ENCODE data around the gene ATP10A.

DNA sequence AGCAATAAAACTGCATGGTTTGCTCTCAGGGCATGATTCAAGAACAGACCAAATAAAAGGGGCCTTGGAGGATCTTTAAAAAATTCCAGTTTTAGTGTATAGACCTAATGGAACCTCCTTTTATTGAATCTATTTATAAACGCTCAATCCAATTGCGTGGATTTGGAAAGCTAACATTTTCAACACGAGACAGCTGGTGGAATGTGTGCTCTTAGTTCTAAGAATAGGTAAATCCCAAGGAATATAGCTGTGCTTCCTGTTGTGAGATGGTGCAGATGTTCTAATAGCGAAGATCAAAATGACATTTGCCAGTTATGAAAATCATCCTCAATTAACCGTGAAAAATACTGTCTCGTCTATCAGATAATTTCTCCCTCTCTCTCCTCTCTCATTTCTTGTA, 192.5 kb downstream of the ATP10A start:
- TF ChIP-seq, protein P1, sequence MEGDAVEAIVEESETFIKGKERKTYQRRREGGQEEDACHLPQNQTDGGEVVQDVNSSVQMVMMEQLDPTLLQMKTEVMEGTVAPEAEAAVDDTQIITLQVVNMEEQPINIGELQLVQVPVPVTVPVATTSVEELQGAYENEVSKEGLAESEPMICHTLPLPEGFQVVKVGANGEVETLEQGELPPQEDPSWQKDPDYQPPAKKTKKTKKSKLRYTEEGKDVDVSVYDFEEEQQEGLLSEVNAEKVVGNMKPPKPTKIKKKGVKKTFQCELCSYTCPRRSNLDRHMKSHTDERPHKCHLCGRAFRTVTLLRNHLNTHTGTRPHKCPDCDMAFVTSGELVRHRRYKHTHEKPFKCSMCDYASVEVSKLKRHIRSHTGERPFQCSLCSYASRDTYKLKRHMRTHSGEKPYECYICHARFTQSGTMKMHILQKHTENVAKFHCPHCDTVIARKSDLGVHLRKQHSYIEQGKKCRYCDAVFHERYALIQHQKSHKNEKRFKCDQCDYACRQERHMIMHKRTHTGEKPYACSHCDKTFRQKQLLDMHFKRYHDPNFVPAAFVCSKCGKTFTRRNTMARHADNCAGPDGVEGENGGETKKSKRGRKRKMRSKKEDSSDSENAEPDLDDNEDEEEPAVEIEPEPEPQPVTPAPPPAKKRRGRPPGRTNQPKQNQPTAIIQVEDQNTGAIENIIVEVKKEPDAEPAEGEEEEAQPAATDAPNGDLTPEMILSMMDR (optimal IDR thresholded peaks at IDR 0.05 in 1 of 3, IDR thresholded peaks at IDR 0.05 in 1 of 3, conservative IDR thresholded peaks at IDR 0.05 in 1 of 3; ENCODE audit: extremely low read depth in 1 of 3, insufficient read depth in 2 of 3, low read length in 3 of 3) = no peak
- TF ChIP-seq EZH2 (IDR thresholded peaks at IDR 0.05; ENCODE audit: low read length) = no peak
